Esophagus muscularis mucosa (tissue), 3 donors: ENCODE measurements around the gene KRT38.

Experiments
- CTCF ChIP-seq, 3 experiments: fragments of 200-600 bp in 2 of 3; fragments of 450-650 bp in 1 of 3; sonication (generic) in 2 of 3; IDR thresholded peaks; one replicate each; pipeline ENCODE4 v1.5.1; 2017 to 2019; ENCODE audit warnings: antibody characterized with exemption in 3 of 3, mild to moderate bottlenecking in 2 of 3, moderate library complexity in 1 of 3
- POLR2A ChIP-seq: fragments of 450-650 bp; IDR thresholded peaks from one replicate; pipeline ENCODE4 v1.6.1; 2017; ENCODE audit warnings: antibody characterized with exemption, moderate library complexity, mild to moderate bottlenecking, low read depth
- POLR2AphosphoS5 ChIP-seq, 2 donors: sonication (generic); formaldehyde crosslinking; IDR thresholded peaks; one replicate each; pipeline ENCODE4 v1.6.1; 2017; ENCODE audit warnings: antibody characterized with exemption in 2 of 2

DNA sequence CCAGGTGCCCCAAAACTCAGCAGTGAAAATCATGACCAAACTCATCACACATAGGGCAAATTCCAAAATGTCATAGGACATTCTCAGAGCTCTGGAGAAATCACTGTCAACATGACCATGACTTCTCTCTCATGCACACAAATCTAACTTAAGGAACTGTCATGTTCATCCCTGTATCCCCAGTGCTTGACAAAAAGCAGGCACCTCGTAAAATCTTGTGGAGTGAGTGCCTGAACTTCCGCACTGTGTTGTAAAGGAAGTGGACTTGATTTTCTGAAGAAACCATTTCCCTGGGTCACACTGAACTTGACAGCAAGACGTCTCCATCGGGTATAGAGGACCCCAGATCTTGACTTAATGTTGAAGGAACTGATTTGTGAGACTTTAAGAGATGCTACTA is 19.2 kb downstream of the KRT38 start:
- no peak for TF ChIP-seq CTCF (IDR thresholded peaks at IDR 0.05)
- no peak for TF ChIP-seq POLR2A
- no peak for TF ChIP-seq POLR2AphosphoS5 (IDR thresholded peaks at IDR 0.05)
